Cardiac fibroblast (primary cell): ENCODE data around the gene ST7.
A peak's percentile ranks its signal among the peaks of the same experiment; 100 is the strongest.

Experiments used
- DNase-seq, 2 donors: peaks; one replicate each; pipeline versions ENCODE4 v3.0.0 to v3.0.0-alpha.2; 2010; ENCODE audit warnings: low read depth in 2 of 2
- H3K4me3 ChIP-seq, 2 donors: replicated peaks in 1 of 2; 1 replicate in 1 of 2; 2 replicates in 1 of 2; pipeline ENCODE4 v1.5.1; 2011; ENCODE audit warnings: low read depth in 2 of 2, low read length in 2 of 2, mild to moderate bottlenecking in 2 of 2, moderate library complexity in 1 of 2
- TF ChIP-seq, protein P1 (sequence below): IDR thresholded peaks from one replicate; pipeline ENCODE4 v1.5.1; 2011; ENCODE audit warnings: low read depth, mild to moderate bottlenecking, low read length, inconsistent platforms

ST7 gene

DNA sequence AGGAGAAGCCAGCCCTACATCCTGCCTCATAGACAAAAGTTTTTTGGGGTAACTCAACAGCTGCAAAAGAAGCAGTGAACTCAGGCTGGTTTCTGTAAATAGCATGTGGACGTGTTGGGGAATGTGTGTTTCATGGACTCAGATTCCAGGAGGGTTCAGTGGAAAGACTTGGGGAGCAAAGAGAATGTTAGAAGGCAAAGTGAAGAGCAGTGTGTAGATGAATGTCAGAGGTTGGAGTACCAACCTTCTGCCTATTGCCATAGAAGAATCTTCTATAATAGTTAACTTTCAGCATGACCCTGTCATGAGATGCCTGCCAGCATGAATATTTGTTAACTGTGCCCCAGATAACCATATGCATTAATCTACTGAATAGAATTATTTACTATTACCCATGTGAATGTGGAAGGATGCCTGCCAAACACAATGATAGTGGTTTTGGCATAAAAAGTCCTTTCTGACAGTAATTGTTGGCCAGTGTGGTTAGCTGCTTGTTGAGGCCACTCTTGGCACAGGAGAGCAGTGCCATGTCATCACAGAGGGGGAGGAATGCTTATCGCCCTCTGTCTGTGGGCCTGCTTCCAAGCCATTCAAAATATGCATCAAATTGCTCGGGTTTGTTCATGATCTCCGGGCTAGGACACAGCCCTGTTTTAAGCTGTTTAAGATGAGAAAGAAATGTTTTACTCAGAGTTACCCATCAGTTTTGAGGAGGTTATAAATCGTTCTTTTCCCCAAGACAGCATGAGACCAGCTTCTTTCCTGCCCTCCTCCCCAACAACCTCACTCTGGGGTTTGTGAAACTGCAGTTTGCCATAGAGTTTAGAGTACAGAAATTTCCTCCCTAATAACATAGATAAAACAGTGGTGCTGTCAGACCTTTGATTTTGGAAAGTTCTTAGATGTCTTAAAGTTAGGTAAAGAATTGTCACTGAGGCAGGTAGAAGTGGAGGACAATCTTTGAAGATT is 204.2 kb downstream of the ST7 start:
- TF ChIP-seq, protein P1, sequence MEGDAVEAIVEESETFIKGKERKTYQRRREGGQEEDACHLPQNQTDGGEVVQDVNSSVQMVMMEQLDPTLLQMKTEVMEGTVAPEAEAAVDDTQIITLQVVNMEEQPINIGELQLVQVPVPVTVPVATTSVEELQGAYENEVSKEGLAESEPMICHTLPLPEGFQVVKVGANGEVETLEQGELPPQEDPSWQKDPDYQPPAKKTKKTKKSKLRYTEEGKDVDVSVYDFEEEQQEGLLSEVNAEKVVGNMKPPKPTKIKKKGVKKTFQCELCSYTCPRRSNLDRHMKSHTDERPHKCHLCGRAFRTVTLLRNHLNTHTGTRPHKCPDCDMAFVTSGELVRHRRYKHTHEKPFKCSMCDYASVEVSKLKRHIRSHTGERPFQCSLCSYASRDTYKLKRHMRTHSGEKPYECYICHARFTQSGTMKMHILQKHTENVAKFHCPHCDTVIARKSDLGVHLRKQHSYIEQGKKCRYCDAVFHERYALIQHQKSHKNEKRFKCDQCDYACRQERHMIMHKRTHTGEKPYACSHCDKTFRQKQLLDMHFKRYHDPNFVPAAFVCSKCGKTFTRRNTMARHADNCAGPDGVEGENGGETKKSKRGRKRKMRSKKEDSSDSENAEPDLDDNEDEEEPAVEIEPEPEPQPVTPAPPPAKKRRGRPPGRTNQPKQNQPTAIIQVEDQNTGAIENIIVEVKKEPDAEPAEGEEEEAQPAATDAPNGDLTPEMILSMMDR, result peak; percentile 51
- H3K4me3 ChIP-seq, result no peak overlapping the region
- DNase-seq, result peak; percentile 89 to 96

DNA sequence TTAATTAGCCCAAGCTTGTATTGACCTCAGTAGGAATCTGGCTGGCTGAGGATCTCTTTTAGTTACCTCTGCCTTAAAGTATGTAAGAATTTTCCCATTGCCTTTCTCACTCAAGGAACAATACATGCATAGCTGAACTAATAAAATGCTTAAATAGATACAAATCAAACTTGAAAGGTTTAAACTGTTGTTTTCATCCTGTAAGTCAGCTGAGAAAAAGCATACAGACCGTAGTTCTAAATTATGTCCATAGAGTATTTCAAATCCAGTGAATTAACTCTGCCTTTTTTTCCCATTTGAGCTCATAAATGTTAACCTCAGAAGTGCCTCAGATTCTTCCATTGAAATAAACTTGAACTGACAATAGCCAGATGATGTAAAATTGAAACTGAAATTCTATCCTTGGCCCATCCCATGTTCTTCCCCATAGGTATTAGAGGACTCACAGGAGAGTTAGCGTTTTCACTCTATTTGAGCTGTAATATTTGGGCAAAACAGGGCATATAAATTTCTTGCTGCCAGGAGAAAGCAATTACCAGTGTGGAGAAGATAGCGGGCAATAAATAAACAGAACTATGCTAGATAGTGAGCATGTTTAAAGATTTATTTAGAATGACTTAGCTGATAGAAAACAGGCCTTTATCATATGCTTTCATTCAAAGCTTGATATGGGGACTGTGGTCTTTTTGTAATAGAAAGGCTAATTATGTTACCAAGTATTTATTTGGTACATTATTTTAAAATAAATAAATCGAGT is 205.8 kb downstream of the ST7 start:
- TF ChIP-seq, protein P1, result no peak
- peak; percentile 15 to 21 for DNase-seq

DNA sequence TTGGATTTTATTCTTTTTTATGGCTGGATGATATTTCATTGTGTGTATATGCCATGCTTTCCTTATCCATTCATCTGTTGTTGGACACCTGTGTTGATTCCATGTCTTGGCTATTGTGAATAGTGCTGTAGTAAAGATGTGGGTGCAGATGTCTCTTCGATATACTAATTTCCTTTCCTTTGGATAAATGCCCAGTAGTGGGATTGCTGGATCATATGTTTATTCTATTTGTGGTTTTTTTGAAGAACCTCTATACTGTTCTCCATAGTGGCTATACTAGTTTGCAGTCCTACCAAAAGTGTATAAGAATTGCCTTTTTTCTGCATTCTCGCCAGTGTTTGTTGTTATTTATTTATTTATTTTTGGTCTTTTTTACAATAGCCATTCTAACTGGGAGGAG is 209.8 kb downstream of the ST7 start:
- H3K4me3 ChIP-seq, result no peak overlapping the region
- TF ChIP-seq, protein P1, result no peak
- no peak for DNase-seq

More for the DNA sequence above, 205.8 kb downstream of the ST7 start:
- H3K4me3 ChIP-seq, result no peak overlapping the region

DNA sequence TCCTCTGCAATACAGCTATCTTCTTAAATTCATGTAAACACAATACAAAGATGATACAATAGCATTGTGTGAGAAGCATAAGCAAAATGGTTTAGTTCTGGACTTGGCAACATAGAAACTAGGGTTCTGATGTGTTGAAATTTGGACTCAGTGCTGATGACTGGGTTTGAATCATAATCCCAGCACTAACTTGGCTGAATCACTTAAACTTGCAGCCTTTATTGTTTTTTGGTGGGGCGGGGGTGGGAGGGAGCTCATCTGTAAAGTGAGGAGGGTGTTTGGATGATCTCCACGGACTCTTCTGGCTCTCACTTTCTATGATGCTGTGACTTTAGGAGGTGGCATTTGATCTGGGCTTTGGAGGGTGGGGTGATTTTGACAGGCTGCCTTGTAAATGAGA is 211.3 kb downstream of the ST7 start:
- peak; percentile 49 to 83 for DNase-seq
- TF ChIP-seq, protein P1, result no peak
- no peak overlapping the region for H3K4me3 ChIP-seq

DNA sequence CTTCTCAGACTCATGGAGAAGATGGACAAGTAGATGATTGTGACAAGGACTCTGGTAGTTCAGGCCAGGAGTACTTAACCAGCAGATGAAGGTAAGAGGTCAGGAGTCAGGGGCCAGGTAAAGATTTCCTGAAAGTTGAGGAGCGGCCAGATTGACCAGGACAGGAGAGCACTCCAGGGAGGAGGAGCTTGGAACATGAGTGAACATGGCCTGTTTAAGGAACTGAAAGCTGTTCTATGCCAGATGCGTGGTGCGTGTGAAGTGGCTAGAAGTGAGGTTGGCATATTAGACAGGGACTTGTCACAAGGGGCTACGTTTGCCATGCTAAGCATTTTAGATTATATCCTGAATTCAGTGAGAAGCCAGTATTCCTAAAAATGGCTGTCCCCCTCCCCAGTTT is 212.4 kb downstream of the ST7 start:
- no peak overlapping the region for H3K4me3 ChIP-seq
- no peak for DNase-seq
- TF ChIP-seq, protein P1, result no peak

DNA sequence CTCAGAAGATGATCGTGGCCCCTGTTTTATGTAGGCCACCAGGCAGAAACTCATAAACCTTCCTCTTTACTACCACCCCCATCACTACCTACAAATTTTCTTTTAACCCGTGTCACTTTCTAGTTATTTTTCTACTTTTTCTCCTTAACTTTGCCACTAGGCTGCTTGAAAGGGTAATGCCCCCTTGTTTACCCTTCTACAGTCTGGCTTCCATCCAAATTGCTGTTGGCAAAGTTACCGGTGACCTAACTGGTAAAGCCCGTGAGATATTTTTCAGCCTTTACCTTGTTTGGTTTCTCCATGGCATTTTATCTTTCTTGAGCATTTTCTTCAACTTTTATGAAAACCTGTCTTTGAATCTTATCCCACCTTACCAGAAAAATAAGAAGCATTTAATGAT is 216.6 kb downstream of the ST7 start:
- peak in 1 of 2 donors; percentile 44 for DNase-seq
- TF ChIP-seq, protein P1, result no peak

More for the DNA sequence above, 216.6 kb downstream of the ST7 start:
- H3K4me3 ChIP-seq, result no peak overlapping the region
